Mononuclear cell (primary cell): ENCODE measurements around the gene FNDC7. TPM values are rescaled to one million over a fixed set of nuclear protein-coding genes. Genes with fewer than 3 reads are reported as not detected.

Experiments
- total RNA-seq: library from RNA; depleted of rRNA; stranded (reverse); fragments of >200 nt; gene quantifications from one replicate; pipeline ENCODE4 v1.2.3, GENCODE V29; 2012

The FNDC7 gene
- total RNA-seq, 1 donor: 0.21 TPM

Other genes starting within 250 kb of the FNDC7 start
- 22.9 TPM for gene EEIG2, start 152.8 kb upstream of the FNDC7 start, total RNA-seq
- 6.3 TPM for gene HENMT1, start 51.8 kb upstream of the FNDC7 start, total RNA-seq
- gene PRPF38B, start 20.6 kb upstream of the FNDC7 start, total RNA-seq: 58.4 TPM
- 98.9 TPM for gene STXBP3, start 33.8 kb downstream of the FNDC7 start, total RNA-seq
- gene AKNAD1, start 144.2 kb downstream of the FNDC7 start, total RNA-seq: not detected
- 2.1 TPM for gene GPSM2, start 164.1 kb downstream of the FNDC7 start, total RNA-seq